Measurements from ENCODE around the gene FBF1.
"Not testable (repeated sequence)": the region's sequence is repeated elsewhere in the genome, so short reads cannot be mapped to it uniquely, and the experiment has no call there.

Gene FBF1

GRCh38 chr17:75970626-75971025 is 29.8 kb upstream of the FBF1 start:
- TF ChIP-seq, protein P1, sequence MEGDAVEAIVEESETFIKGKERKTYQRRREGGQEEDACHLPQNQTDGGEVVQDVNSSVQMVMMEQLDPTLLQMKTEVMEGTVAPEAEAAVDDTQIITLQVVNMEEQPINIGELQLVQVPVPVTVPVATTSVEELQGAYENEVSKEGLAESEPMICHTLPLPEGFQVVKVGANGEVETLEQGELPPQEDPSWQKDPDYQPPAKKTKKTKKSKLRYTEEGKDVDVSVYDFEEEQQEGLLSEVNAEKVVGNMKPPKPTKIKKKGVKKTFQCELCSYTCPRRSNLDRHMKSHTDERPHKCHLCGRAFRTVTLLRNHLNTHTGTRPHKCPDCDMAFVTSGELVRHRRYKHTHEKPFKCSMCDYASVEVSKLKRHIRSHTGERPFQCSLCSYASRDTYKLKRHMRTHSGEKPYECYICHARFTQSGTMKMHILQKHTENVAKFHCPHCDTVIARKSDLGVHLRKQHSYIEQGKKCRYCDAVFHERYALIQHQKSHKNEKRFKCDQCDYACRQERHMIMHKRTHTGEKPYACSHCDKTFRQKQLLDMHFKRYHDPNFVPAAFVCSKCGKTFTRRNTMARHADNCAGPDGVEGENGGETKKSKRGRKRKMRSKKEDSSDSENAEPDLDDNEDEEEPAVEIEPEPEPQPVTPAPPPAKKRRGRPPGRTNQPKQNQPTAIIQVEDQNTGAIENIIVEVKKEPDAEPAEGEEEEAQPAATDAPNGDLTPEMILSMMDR (IDR thresholded peaks at IDR 0.05; ENCODE audit: borderline replicate concordance, control extremely low read depth, extremely low read depth, insufficient read depth, missing control alignments), result no peak
- DNase-seq (ENCODE audit: low spot score), result no peak
- in situ Hi-C loops (cut with MboI; ENCODE audit: low sequenced_read_pairs, unreplicated experiment), result no loop called here

DNA sequence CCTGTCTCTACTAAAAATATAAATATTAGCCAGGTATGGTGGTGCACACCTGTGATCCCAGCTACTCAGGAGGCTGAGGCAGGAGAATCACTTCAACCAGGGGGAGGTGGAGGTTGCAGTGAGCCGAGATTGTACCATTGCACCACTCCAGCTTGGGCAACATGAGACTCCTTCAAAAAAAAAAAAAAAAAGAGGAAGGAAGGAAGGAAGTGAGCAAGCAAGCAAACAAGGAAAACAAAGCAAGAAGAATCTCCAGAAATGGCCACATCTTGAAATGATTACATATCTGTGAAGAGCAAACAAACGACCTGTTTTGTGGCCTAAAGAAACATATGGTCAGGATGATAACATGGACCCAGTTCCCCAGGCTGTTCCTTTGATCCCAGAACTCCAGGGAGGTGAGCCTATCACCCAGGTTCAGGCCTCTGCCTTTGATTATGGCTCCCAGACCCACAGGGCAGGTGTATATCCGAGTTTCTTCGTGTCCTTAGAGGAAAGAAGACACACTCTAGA is 29.2 kb upstream of the FBF1 start:
- no peak for DNase-seq (ENCODE audit: low spot score)
- TF ChIP-seq, protein P1 (IDR thresholded peaks at IDR 0.05; ENCODE audit: borderline replicate concordance, control extremely low read depth, extremely low read depth, insufficient read depth, missing control alignments), result no peak
- in situ Hi-C loops (cut with MboI; ENCODE audit: low sequenced_read_pairs, unreplicated experiment), result no loop called here

DNA sequence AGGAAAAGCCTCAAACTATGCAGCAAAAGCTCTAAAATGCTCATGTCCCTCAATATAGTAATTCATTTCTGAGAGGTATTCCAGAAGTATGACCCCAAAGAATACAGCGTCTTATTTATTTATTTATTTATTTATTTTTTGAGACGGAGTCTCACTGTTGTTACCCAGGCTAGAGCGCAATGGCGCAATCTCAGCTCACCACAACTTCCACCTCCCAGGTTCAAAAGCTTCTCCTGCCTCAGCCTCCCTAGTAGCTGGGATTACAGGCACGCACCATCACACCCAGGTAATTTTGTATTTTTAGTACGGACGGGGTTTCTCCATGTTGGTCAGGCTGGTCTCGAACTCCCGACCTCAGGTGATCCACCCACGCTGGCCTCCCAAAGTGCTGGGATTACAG is 28.2 kb upstream of the FBF1 start:
- in situ Hi-C loops (cut with MboI; ENCODE audit: low sequenced_read_pairs, unreplicated experiment); DNase-seq (ENCODE audit: low spot score): not testable (repeated sequence)

- in situ Hi-C loops (cut with MboI; ENCODE audit: low sequenced_read_pairs, unreplicated experiment), result no loop called here
- TF ChIP-seq, protein P1 (IDR thresholded peaks at IDR 0.05; ENCODE audit: borderline replicate concordance, control extremely low read depth, extremely low read depth, insufficient read depth, missing control alignments), result no peak
- no peak for DNase-seq (ENCODE audit: low spot score)
These were observed 24.6 kb upstream of the FBF1 start for GRCh38 chr17:75965468-75965867.

- in situ Hi-C loops (cut with MboI; ENCODE audit: low sequenced_read_pairs, unreplicated experiment), result no loop called here
These were observed 19.1 kb upstream of the FBF1 start for GRCh38 chr17:75959839-75960511.

DNA sequence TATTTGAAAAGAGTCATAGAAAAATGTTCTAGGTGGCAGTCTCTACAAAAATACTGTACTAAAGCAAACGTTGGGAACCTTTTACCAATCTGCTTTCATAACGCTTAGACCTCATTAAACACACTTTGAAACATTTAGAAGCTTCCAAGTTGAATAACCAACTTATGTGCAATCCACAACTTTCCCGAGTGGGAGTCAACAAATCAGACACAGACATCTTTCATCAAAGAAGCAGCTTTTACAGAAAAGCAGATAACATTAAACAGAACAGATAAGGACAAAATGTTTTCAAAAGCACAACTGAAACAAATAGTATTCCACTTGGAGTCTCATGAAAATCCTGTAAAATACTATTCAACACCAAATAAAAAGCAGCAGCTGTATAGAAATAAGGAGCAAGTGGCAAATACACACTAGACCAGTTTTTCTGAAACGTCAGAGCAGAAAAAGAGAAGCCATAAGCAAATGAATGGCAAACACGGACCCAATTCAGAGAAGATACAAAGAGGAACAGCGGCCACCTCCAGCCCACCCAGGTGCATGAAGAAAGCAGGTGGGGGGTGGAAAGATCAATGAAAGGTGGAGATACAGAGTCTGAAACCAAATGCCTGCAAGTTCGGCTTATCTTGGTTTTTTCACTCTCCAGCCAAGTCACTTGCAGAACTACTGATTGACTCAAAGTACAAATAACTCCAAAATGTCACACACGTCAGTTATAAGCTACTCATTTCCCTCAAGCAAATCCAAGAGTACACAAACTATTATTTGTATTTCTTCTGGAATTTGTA is 18.4 kb upstream of the FBF1 start:
- in situ Hi-C loops (cut with MboI; ENCODE audit: low sequenced_read_pairs, unreplicated experiment), result no loop called here
- TF ChIP-seq, protein P1 (IDR thresholded peaks at IDR 0.05; ENCODE audit: borderline replicate concordance, control extremely low read depth, extremely low read depth, insufficient read depth, missing control alignments), result no peak
- DNase-seq (ENCODE audit: low spot score), result no peak

More at GRCh38 chr17:75959839-75960511, 19.1 kb upstream of the FBF1 start:
- DNase-seq (ENCODE audit: low spot score), result no peak
- TF ChIP-seq, protein P1 (IDR thresholded peaks at IDR 0.05; ENCODE audit: borderline replicate concordance, control extremely low read depth, extremely low read depth, insufficient read depth, missing control alignments), result no peak

All from GM13976 (cell line).